Measurements from ENCODE around the gene TMEM108.
A peak's percentile ranks its signal among the peaks of the same experiment; 100 is the strongest.

The TMEM108 gene

DNA sequence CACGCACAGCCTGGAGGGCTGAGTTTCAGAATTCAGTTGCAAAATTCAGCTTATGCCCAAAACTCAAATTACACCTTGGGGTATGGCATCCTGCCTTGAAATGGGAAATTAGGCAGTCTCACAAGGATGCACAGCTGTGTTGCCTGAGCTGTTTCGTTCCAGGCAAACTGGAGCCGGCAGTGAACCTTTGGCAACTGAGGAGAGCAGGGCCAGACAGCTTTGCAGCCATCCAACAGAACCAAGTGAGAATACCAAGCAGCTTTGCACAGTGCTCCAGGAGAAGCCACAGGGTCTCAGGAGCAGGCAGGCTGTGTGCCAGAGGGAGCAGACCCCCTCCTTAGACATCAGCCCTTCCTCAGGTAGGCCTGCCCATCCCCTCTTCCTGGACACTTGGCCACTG is 329.2 kb downstream of the TMEM108 start:
- DNase-seq = no peak

DNA sequence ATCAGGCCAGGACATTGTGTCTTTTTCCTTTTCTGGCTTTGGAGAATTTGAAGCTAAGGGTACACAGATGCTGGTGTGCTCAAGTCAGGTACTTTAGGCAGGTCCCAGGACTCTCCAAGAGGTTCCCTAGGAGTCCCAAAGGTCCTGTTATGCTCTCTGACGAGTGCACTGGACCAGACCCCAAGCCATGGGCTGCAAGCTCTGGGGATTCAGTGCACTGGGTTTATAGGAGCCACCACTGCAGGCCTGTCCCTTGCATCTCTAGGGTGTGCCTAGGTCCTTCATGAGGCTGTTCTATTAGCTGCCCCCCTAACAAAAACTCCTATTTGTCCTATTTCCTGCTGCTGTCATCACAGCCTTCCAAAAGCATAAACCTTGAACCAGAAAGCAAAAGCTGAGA is 329.8 kb downstream of the TMEM108 start:
- no peak for DNase-seq

DNA sequence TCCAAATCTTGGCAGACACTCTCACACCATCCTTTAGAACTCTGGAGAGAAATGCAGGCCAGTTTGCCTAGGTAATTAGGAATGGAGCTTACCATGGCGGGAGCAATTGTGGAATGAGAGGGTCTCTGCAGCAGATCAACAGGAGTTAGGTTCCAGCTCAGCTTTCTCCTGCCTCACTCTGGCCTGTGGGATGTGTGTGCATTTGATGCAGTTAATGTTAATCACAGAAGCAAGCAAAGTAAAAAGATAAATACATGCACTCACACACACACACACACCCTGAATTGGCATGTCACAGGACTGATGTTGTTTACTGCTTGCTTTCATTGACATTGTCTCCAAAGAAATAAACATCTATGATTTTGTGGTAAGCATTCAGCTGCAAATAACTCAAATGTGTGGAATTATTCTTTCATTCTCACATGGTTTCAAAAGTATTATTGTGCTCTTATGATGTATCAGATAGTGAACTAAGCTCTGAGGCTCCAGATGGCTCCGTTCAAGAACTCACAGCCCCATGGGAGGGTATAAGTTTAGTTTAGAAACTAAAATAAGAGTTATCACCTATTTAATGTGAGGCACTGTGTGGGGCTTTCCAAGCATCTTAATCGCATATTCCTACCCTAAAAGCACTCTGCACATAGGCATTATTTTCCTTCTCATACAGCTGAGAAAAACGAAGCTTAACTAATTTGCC is 330.3 kb downstream of the TMEM108 start:
- no peak for DNase-seq

DNA sequence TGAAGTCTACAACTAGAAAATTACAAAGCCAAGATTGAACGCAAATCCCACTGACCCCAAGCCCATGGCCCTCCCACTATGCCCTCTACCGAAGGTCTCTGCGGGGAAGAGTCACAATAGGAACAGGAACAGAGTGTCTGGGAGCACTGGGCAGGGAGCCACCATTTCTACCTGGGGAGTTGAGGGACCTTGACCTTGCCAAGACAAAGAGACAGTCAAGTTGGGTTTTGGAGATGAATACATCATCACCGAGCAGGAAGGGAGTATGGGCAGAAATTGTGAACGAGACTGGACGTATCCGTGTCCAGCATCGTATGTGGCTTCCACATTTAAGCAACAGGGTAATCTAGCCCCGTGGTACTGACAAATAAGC is 330.9 kb downstream of the TMEM108 start:
- DNase-seq = no peak

DNA sequence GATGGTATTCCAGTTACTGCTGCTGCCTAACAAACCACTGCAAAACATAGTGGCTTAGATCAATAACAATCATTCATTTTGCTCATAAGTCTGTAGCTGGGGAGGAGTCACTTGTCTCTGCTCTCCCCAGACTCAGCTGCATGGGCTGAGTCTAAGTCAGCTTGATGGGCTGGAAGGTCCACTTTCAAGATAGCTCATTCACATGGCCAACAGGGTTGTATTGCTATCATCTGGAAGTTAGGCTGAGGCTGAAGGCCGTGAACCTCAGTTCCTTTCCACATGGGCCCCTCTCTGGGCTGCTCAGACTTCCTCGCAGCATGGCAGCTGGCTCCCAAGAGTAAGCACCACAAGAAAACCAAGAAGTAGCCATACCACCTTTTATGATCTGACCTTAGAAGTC is 333.0 kb downstream of the TMEM108 start:
- DNase-seq = no peak

DNA sequence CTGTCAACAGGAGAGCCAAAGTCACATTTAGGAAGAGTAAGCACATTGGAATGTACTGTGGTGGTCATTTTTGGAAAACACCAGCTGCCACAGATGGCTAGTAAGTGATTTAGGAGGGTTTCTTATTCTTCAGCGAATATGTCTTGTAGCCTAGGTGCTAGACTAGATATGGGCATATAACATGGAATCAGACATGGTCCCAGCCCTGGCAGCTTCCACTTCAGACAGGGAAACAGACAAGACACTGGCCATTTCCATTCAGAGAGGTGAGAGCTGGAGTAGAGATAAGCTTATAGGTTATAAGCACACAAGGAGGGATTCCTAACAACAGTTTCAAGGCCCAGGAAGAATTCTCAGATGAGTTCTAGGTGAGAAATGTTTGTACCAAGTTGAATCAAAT is 333.5 kb downstream of the TMEM108 start:
- DNase-seq = no peak

DNA sequence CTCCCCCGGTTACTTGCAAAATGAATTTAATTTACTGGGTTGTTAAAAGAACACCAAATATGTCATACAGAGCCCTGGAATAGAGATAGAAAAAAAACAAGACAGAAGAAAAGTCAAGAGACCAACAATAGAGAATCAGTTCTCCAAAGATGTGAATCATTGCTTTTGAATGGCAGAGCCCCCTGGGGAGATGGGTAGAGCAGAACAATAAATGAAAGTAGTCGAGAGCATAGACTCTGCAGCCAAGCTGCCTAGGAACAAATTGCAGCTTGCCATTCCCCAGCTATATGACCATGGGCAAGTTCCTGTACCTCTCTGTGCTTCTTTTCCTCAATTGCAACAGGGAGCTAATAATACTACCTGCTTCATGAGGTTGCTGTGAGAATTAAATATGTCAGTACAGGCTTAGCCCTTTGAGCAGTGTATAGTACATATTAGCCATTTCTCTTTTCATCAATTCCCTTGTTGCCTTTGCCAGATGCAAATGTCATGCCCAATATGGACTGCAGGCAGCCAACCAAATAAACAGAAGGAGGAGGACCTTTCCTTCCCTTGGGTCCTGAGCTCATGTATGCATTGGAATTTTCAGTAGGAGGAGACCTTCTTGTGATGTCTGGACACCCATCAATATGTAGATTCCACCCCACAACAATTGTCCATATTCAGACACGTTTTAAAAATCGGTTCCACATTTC is 336.7 kb downstream of the TMEM108 start:
- peak; percentile 78 for DNase-seq

DNA sequence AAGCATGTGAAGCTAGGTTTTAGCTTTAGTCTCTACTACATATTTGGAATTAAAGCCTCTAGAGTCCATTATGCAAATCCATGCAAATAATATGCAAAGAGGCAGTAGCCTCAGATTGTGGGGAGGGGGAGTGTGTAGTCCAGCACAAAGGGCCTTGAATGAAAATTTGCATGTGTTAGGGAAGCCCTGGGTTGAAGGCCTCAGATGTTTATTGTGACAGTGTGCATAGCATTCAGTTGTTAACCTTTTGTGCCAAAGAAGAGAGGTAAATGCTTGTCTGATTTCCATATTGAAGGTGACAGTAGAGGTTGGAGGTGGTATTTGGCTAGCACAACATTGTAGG is 337.2 kb downstream of the TMEM108 start:
- no peak for DNase-seq

DNA sequence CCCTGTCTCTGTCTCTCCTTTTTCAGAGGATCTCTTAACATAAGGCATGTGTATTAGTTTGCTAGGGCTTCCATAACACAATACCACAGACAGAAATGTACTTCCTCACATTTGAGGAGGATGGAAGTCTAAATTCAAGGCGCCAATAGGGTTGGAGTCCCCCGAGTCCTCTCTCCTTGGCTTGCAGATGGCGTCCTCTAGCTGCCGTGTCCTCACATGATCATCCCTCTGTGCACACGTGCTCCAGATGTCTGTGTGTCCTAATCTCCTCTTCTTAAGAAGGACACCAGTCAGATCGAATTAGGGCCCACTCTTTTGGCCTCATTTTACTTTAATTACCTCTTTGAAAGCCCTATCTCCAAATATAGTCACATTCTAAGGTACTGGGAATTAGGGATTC is 338.6 kb downstream of the TMEM108 start:
- peak; percentile 40 for DNase-seq

DNA sequence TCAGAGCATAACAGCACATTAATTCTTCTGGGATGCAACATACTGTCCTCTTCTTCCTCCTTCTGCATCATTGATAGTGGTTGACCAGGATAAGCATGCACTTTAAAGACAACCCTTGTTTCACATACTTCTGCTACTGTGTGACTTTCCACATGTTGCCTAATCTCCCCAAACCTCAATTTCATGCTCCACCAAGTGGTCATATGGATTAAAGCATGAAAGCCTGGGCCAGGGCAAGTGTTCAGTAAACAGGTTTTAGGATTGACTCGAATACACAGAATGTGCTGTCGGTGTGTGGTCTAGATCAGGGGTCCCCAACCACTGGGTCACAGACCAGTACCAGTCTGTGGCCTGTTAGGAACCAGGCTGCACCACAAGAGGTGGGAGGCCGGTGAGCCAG is 339.2 kb downstream of the TMEM108 start:
- peak; percentile 44 for DNase-seq

DNA sequence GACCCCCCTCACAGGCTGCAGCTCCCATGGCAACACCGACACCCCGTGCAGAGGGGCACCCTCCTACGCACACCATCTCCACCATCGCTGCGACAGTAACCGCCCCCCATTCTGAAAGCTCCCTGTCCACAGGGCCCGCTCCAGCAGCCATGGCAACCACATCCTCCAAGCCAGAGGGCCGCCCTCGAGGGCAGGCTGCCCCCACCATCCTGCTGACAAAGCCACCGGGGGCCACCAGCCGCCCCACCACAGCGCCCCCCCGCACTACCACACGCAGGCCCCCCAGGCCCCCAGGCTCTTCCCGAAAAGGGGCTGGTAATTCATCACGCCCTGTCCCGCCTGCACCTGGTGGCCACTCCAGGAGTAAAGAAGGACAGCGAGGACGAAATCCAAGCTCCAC is 341.7 kb downstream of the TMEM108 start:
- no peak for DNase-seq

DNA sequence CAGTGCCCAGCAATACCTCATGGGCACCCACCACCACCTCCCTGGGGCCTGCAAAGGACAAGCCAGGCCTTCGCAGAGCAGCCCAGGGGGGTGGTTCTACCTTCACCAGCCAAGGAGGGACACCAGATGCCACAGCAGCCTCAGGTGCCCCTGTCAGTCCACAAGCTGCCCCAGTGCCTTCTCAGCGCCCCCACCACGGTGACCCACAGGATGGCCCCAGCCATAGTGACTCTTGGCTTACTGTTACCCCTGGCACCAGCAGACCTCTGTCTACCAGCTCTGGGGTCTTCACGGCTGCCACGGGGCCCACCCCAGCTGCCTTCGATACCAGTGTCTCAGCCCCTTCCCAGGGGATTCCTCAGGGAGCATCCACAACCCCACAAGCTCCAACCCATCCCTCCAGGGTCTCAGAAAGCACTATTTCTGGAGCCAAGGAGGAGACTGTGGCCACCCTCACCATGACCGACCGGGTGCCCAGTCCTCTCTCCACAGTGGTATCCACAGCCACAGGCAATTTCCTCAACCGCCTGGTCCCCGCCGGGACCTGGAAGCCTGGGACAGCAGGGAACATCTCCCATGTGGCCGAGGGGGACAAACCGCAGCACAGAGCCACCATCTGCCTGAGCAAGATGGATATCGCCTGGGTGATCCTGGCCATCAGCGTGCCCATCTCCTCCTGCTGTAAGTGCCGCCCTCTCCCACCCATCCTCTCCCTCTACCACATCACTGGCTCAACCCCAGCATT is 342.5 kb downstream of the TMEM108 start:
- DNase-seq = no peak

DNA sequence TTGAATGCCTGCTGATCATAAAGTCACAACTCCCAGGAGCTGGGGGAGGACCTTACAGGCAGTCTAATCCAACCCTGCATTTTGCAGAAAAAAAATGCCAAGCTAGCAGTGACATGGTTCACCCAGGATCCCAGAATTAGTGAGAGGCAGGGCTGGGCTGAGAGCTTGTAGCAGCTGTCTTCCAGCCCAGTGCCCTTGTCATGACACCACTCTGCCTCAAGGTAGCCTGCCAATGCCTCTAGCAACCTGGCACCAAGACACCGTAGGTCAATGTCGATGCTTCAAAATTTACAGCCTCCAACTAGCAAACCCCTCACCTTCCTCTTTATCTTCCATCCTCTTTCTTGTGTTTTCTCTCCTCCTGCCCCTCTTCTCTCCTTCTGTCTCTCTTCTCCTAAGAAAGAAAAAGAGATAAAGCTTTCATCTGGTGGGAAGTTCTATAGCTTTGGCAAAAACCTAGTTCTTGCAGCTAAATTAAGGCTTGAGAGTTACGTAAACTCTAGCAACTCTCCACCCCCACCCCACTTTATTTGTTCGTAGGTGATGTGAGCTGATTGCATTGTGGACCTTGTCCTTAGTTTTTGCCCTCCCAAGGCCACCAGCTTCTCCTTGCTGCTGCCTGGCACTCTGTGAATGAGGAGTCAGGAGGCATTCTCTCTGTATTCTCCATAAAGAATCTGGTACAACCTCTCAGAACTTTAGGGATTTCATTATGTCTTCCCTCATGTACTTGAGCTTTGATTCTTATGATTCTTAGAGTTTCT is 343.3 kb downstream of the TMEM108 start:
- DNase-seq = no peak

DNA sequence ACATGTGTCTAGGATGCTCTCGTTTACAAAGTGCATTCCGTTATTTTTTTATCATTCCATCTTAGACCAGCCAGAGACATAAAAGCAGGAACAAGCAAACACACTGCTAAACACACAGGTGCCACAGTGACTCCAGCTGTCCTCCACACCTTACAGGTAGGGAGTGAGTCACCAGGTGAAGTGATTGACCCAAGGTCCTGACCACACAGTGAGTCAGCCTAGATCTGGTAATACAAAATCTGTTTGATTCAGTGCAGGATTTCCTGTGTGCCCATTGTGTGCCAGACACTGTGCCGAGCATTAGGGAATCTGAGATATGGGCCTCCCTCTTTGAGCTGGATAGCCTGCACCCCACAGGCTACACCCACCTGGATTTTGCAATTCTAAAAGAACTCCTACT is 345.0 kb downstream of the TMEM108 start:
- peak; percentile 21 for DNase-seq

DNA sequence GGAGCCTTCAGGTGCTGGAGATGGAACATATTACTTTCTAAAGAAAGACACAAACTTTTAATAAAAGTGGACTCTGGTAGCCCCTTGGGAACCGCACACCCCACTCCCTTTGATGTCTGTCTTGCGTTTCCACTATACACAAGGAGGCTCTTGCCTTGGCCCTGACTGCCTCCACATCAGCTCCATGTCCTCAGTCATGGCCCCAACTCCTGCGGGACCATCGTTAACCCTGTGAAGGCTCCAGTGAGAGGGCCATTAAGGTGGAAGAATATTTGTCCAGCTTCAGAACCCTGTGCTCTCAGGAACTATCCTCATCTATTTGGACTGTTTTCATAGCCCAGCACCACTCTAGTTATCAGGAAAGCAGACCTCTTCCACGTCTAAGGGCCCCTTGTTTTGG is 345.6 kb downstream of the TMEM108 start:
- DNase-seq = no peak

DNA sequence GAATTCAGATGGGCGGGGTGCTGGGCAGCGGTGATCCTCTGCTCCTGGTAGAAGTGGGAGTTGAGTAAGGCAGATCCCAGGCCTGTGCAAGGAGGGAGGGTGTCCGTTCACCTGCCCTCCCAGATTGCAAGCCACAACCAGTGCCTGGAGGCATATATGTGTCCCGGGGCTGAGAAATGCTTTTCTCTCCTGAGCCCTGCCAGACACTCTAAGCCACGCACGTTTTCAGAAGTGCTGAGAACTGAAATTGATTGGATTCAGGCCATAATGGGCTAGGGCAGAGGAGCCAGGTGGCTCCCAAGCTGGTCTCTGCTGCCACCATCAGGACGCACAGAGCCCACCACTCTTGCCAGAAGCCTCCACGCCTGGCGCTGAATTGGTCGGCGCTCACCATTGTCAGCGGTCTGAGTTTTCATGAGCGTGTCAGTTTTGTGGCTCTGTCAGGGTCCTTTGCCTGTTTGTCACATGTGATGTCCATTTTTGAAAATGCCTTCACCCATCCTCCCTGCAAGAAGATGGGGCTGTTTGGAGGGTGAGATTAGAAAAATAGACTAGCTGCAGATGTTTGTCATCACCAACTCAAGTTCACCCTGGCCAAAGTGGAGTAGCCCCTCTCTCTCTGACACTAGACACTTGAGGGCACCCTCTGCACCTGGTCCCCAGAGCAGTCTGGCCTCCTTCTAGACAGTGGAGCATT is 346.3 kb downstream of the TMEM108 start:
- DNase-seq = peak; percentile 71

DNA sequence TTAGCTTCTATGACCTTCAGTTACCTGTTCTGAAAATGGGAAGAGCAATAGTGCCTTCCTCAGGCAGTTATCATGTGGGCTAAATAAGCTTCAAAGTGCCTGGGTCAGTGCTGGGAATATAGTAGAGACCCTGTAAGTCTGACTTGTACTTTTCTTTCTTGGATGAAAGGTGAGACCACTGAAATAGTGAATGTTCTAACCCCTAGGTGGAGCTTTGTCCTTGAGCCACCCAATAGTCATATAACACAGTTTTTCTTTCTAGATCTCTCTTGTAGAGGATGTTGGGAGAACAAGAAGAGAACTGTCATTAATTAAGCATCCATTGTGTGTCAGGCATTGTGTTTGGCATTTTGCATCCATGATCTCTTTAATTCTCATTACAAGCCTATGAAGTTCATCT is 348.7 kb downstream of the TMEM108 start:
- no peak for DNase-seq

DNA sequence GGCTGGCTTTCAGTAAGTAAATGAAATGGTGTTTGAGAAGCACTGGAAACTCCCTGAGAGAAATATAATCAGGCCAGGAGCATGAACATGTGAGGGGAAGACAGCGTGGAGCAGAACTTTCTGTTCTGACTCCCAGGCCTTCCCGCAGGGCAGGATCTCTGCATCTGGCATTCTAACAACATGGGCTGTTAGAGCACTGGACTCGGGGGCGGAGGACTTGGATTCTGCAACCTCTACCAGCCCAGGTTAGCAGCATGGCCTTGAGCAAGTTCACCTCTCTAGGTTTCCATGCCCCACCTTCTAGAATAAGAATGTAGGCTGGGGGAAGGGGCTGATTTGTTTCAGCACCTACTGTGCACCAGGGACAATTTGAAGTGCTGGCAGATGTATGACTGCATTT is 349.1 kb downstream of the TMEM108 start:
- DNase-seq = no peak

DNA sequence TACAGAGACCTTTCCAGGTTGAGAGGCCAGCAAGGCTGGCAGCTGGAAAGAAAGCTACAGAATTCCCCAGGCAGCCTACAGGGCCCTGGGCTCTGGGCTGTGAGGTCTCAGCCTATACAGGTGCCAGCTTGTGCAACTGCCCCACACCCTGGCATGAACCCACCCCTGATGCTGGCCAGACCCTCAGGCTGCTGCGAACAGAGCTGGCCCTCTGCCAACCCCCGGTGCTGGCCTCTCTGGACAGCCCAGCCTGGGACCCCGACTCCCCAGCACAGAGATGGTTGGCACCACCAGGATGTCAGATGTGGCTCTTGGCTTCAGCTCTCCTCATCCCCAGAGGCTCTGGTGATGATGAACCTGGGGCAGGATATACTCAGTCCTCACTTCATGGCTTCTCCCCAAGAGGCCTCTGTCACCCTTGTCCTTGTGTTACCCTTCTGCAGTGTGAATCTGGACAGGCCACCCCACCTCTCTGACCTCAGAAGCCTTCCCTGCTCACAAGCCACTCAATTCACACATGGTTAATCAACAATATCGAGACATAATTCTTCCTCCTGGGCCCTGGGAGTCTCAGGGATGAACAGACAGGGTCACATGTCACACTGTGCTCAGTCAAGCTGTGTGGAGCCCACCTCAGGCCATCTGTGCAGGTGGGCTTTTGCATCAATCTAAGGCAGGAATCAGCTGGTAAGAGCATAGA is 350.7 kb downstream of the TMEM108 start:
- DNase-seq = no peak

DNA sequence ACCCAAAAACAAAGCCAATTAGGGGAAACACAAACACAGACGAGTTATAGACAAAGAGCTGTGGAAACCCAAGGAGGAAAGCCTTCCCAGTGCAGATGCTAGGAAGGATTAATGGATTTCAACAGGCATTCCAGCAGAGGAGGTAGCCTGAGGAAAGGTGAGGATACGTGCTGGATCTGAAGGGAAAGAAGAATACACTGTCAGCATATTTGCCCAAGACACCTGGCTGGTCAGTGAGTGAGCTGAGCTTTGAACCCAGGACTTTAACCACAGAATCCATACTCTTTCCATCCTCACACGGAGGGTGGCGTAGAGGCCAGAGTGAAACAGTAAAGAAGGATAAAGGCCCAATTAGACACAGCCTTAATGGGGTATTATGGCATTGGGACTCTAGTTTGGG is 352.5 kb downstream of the TMEM108 start:
- DNase-seq = no peak

DNA sequence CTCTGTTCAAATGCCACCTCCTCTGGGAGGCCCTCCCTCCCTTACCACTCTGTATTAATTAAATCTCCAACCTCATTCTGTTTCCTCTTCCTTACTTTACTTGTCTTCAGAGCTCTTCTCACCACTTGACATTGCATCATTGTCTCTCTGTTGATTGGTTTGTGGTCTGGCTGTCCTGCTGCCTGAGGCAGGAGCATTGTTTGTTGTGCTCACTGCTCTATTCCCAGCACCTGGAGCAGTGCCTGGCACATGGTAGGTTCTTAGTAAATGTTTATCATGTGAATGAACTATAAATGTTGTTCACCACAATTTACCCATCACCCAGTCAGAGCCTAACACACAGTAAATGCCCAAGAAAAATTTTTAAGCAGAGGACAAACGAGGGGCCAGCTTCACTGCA is 355.0 kb downstream of the TMEM108 start:
- no peak for DNase-seq
